Osteoblast (primary cell): ENCODE data around the gene EGF. TPM values are rescaled to one million over a fixed set of nuclear protein-coding genes. Genes with fewer than 3 reads are reported as not detected.
A peak's percentile ranks its signal among the peaks of the same experiment; 100 is the strongest.
"Not testable (repeated sequence)": the region's sequence is repeated elsewhere in the genome, so short reads cannot be mapped to it uniquely, and the experiment has no call there.

Experiments used
- DNase-seq: peaks from one replicate; pipeline ENCODE4 v3.0.0; 2011; ENCODE audit warnings: low spot score, mixed read lengths; ENCODE audit not compliant: insufficient read length; ENCODE audit errors: missing footprints
- H2AFZ ChIP-seq: 2 replicates; pipeline ENCODE4 v1.6.0; 2011; ENCODE audit warnings: mild to moderate bottlenecking, low read length
- H3K27ac ChIP-seq: 2 replicates; pipeline ENCODE4 v1.5.1; 2011; ENCODE audit warnings: mild to moderate bottlenecking, low read depth, low read length, moderate library complexity
- H3K27me3 ChIP-seq: 2 replicates; pipeline ENCODE4 v1.6.0; 2012; ENCODE audit warnings: mild to moderate bottlenecking, control low read depth, inconsistent platforms, low read length, moderate library complexity; ENCODE audit not compliant: insufficient read depth
- H3K36me3 ChIP-seq: 2 replicates; pipeline ENCODE4 v1.5.1; 2011; ENCODE audit warnings: mild to moderate bottlenecking, low read length, control low read depth, moderate library complexity; ENCODE audit not compliant: insufficient read depth
- H3K4me1 ChIP-seq: 2 replicates; pipeline ENCODE4 v1.5.1; 2011; ENCODE audit warnings: mild to moderate bottlenecking, low read length, control low read depth, moderate library complexity; ENCODE audit not compliant: insufficient read depth
- H3K4me2 ChIP-seq: 2 replicates; pipeline ENCODE4 v1.6.0; 2011; ENCODE audit warnings: mild to moderate bottlenecking, low read length; ENCODE audit not compliant: insufficient read depth
- H3K4me3 ChIP-seq: fragments of 200-600 bp; sonication (generic); 3 replicates; pipeline ENCODE4 v1.5.1; 2012; ENCODE audit warnings: mild to moderate bottlenecking, low read length, inconsistent platforms; ENCODE audit not compliant: insufficient read depth
- H3K79me2 ChIP-seq: 2 replicates; pipeline ENCODE4 v1.6.0; 2012; ENCODE audit warnings: mild to moderate bottlenecking, low read length, control low read depth, inconsistent platforms; ENCODE audit not compliant: insufficient read depth
- H3K9me3 ChIP-seq: 2 replicates; pipeline ENCODE4 v1.5.1; 2011; ENCODE audit warnings: low read depth, low read length, control low read depth
- H4K20me1 ChIP-seq: 2 replicates; pipeline ENCODE4 v1.6.0; 2012; ENCODE audit warnings: mild to moderate bottlenecking, low read length, control low read depth; ENCODE audit not compliant: insufficient read depth
- total RNA-seq: library from RNA; depleted of rRNA; stranded (reverse); fragments of >200 nt; gene quantifications from 2 replicates; pipeline ENCODE4 v1.2.3, GENCODE V29; 2012
- TF ChIP-seq, protein P1 (sequence below): IDR thresholded peaks from 2 replicates; pipeline ENCODE4 v1.5.1; 2011; ENCODE audit warnings: mild to moderate bottlenecking, low read depth, low read length, moderate library complexity; ENCODE audit errors: extremely low read depth

Gene EGF
- total RNA-seq, 1 donor = 0.36 TPM

DNA sequence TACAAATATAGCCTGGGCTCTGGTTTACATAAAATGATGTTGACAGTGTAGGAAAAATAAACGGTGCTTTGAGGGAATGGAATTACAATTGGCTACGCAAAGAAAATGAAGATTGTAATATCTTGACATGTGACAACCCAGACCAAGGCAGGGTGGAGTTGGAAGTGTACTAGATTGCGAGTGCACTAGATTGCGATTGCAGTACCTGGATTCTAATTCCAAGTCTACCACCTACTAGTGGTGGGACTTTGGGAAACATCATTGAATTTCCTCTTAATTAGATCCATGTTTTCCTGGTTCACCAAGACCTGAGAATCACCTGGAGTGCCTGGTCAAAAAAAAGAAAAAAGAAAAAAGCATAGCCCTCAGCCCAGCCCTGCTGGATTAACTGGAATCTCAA, 18.6 kb downstream of the EGF start:
- Histone ChIP-seq H3K4me3 (no peak overlapping the region), H3K9me3 (no peaks in the 10 kb centered on the region), H3K27me3 (no peaks in the 10 kb centered on the region), H3K27ac (no peak overlapping the region), H3K4me2 (no peak overlapping the region), H2AFZ (no peak overlapping the region), H4K20me1 (no peaks in the 10 kb centered on the region), H3K36me3 (no peaks in the 10 kb centered on the region), H3K79me2 (no peaks in the 10 kb centered on the region), H3K4me1 (no peaks in the 10 kb centered on the region)
- DNase-seq = no peak
- TF ChIP-seq, protein P1, sequence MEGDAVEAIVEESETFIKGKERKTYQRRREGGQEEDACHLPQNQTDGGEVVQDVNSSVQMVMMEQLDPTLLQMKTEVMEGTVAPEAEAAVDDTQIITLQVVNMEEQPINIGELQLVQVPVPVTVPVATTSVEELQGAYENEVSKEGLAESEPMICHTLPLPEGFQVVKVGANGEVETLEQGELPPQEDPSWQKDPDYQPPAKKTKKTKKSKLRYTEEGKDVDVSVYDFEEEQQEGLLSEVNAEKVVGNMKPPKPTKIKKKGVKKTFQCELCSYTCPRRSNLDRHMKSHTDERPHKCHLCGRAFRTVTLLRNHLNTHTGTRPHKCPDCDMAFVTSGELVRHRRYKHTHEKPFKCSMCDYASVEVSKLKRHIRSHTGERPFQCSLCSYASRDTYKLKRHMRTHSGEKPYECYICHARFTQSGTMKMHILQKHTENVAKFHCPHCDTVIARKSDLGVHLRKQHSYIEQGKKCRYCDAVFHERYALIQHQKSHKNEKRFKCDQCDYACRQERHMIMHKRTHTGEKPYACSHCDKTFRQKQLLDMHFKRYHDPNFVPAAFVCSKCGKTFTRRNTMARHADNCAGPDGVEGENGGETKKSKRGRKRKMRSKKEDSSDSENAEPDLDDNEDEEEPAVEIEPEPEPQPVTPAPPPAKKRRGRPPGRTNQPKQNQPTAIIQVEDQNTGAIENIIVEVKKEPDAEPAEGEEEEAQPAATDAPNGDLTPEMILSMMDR = no peak

DNA sequence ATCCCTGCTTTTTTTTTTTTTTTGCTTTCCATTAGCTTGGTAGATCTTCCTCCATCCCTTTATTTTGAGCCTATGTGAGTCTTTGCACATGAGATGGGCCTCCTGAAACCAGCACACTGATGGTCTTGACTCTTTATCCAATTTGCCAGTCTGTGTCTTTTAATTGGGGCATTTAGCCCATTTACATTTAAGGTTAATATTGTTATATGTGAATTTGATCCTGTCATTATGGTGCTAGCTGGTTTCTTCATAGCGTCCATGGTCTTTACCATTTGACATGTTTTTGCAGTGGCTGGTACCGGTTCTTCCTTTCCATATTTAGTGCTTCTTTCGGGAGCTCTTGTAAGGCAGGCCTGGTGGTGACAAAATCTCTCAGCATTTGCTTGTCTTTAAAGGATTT, 24.7 kb downstream of the EGF start:
- H3K4me3 ChIP-seq, H3K4me1 ChIP-seq, H3K27me3 ChIP-seq, DNase-seq, H3K4me2 ChIP-seq, H4K20me1 ChIP-seq, H3K36me3 ChIP-seq, H3K27ac ChIP-seq, H2AFZ ChIP-seq, H3K9me3 ChIP-seq, H3K79me2 ChIP-seq: not testable (repeated sequence)

DNA sequence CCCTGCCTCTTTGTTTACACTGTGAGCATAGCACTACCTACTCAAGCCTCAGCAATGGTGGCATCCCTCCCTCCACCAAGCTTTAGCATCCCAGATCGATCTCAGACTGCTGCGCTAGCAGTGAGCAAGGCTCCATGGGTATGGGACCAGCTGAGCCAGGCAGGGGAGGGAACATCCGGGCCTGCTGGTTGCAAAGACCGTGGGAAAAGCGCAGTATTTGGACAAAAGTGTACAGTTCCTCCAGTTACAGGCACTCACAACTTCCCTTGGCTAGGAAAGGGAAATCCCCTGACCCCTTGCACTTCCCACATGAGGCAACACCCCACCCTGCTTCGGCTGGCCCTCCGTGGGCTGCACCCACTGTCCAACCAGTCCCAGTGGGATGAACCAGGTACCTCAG, 26.5 kb downstream of the EGF start:
- H3K9me3 ChIP-seq = no peaks in the 10 kb centered on the region
- no peaks in the 10 kb centered on the region for H3K27me3 ChIP-seq
- no peaks in the 10 kb centered on the region for H4K20me1 ChIP-seq
- TF ChIP-seq, protein P1 = no peak
- H3K79me2 ChIP-seq = no peaks in the 10 kb centered on the region
- no peak for DNase-seq
- H3K36me3 ChIP-seq = no peaks in the 10 kb centered on the region
- H2AFZ ChIP-seq = no peak overlapping the region
- H3K4me3 ChIP-seq = no peak overlapping the region
- no peak overlapping the region for H3K27ac ChIP-seq
- no peaks in the 10 kb centered on the region for H3K4me1 ChIP-seq
- H3K4me2 ChIP-seq = no peak overlapping the region

DNA sequence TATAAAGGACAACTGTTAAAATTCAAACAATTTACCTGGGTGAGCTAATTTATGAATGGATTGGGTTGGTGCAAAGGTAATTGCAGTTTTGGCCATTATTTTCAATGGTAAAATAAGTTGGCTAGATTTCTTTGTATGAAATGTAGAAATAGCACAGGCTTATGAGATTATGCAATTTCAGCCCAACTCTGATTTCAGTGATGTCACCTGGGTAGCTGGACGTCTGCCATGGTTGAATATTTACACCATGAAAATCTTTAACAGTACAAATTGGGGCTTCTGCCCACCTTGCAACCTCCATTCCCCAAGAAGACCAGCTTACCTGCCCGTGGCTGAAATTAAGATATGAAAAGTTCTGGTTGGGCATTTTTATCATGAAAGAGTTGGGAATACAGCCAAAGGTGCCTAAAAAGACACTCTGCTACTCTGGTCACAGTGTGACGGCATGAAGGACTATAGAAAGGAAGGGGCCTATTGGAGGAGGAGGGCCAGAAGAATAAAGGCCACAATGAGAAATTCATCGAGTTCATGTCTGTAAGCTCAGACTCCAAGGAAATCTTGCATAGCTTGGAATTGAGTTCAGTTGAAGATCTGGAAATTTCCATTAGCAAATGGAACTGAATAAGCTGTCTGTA, 29.7 kb downstream of the EGF start:
- Histone ChIP-seq H2AFZ (no peak overlapping the region), H3K4me2 (no peak overlapping the region), H3K4me3 (no peak overlapping the region), H3K9me3 (no peaks in the 10 kb centered on the region), H3K36me3 (no peaks in the 10 kb centered on the region), H3K4me1 (no peaks in the 10 kb centered on the region), H3K27me3 (no peaks in the 10 kb centered on the region), H3K27ac (no peak overlapping the region), H3K79me2 (no peaks in the 10 kb centered on the region), H4K20me1 (no peaks in the 10 kb centered on the region)
- peak; percentile 23 for DNase-seq
- TF ChIP-seq, protein P1 = no peak
